HCT116 (cell line): ENCODE data around the gene ABL1. TPM values are rescaled to one million over a fixed set of nuclear protein-coding genes. Genes with fewer than 3 reads are reported as not detected.

Source experiments
- ATAC-seq: fragments of 200-7000 bp; cut with Tn5 transposase; 2 replicates; pipeline ENCODE4 v1.9.1; 2020; ENCODE audit warnings: mild to moderate bottlenecking, moderate library complexity
- BruUV-seq: library from RNA; stranded (reverse); fragments of 400-500 nt; replicated peaks from 2 replicates; lab custom pipeline; 2021; lab: Mats Ljungman, UMichigan
- CTCF ChIA-PET: fragments of 300-600 bp; sonication (Branson Sonifier 250); formaldehyde crosslinking; loops from one replicate; lab custom pipeline; 2021; ENCODE audit warnings: antibody characterized with exemption; lab: Charles Lee
- POLR2A ChIA-PET: fragments of 300-600, 350-600 bp; sonication (Branson Sonifier 250); formaldehyde crosslinking; loops from one replicate; lab custom pipeline; 2021; ENCODE audit warnings: antibody characterized with exemption; lab: Charles Lee
- RAD21 ChIA-PET, 2 experiments: fragments of 300-600 bp; sonication (Branson Sonifier 250); formaldehyde crosslinking; loops; one replicate each; lab custom pipeline; 2023; ENCODE audit warnings: low total read pairs in 2 of 2; ENCODE audit not compliant: uncharacterized antibody in 2 of 2, unreplicated experiment in 2 of 2, low non-redundant PET in 1 of 2; lab: Charles Lee
- DNase-seq: peaks from one replicate; pipeline ENCODE4 v3.0.0-alpha.2; 2010; ENCODE audit warnings: low read depth, low spot score
- H2AFZ ChIP-seq: fragments of 200-600 bp; shearing (Covaris generic), sonication (generic); 2 replicates; pipeline ENCODE4 v1.6.1; 2017; ENCODE audit warnings: low read depth, mixed run types, mixed read lengths, antibody characterized with exemption, low read length; ENCODE audit not compliant: poor library complexity, severe bottlenecking
- H3K27ac ChIP-seq: 2 replicates; pipeline ENCODE4 v1.5.1; 2012; ENCODE audit warnings: low read depth, low read length
- H3K27me3 ChIP-seq: fragments of 200-600 bp; sonication (generic); 2 replicates; pipeline ENCODE4 v1.6.1; 2016; ENCODE audit warnings: mixed run types, low read length, mixed read lengths; ENCODE audit not compliant: insufficient read depth
- H3K36me3 ChIP-seq, 2 experiments: fragments of 200-500 bp in 1 of 2; fragments of 200-600 bp in 1 of 2; sonication (Bioruptor generic) in 1 of 2; sonication (generic) in 1 of 2; 2 replicates each; pipeline versions ENCODE4 v1.5.1 to v1.6.1; 2014 to 2016; ENCODE audit warnings: low read length in 2 of 2, inconsistent platforms in 1 of 2, mixed read lengths in 1 of 2, mixed run types in 1 of 2; ENCODE audit not compliant: insufficient read depth in 2 of 2, control insufficient read depth in 1 of 2
- H3K4me1 ChIP-seq, 2 experiments: fragments of 200-600 bp in 1 of 2; sonication (generic) in 1 of 2; 2 replicates each; pipeline versions ENCODE4 v1.5.1 to v1.6.1; 2012 to 2017; ENCODE audit warnings: low read length in 2 of 2, inconsistent platforms in 1 of 2, mild to moderate bottlenecking in 1 of 2, mixed read lengths in 1 of 2, mixed run types in 1 of 2, moderate library complexity in 1 of 2; ENCODE audit not compliant: insufficient read depth in 2 of 2, control insufficient read depth in 1 of 2
- H3K4me2 ChIP-seq: fragments of 200-600 bp; sonication (generic); 2 replicates; pipeline ENCODE4 v1.6.1; 2017; ENCODE audit warnings: mixed run types, low read length, mixed read lengths
- H3K4me3 ChIP-seq, 2 experiments: fragments of 200-600 bp in 1 of 2; sonication (generic) in 1 of 2; replicated peaks in 1 of 2; 2 replicates each; pipeline ENCODE4 v1.5.1; 2011 to 2016; ENCODE audit warnings: low read length in 2 of 2, control low read depth in 1 of 2, low read depth in 1 of 2, mild to moderate bottlenecking in 1 of 2, mixed read lengths in 1 of 2, mixed run types in 1 of 2
- H3K79me2 ChIP-seq: fragments of 200-600 bp; sonication (generic); 2 replicates; pipeline ENCODE4 v1.6.1; 2017; ENCODE audit warnings: mild to moderate bottlenecking, mixed run types, low read length, moderate library complexity, mixed read lengths; ENCODE audit not compliant: insufficient read depth
- H3K9ac ChIP-seq: fragments of 200-600 bp; sonication (generic); 2 replicates; pipeline ENCODE4 v1.6.1; 2016; ENCODE audit warnings: low read length, mixed read lengths
- H3K9me2 ChIP-seq: fragments of 200-600 bp; sonication (generic), shearing (Covaris generic); 2 replicates; pipeline ENCODE4 v1.6.1; 2017; ENCODE audit warnings: mixed run types, mild to moderate bottlenecking, moderate library complexity; ENCODE audit not compliant: insufficient read depth
- H3K9me3 ChIP-seq, 2 experiments: fragments of 200-500 bp in 1 of 2; fragments of 200-600 bp in 1 of 2; sonication (Bioruptor generic) in 1 of 2; sonication (generic) in 1 of 2; 2 replicates each; pipeline ENCODE4 v1.6.1; 2014 to 2017; ENCODE audit warnings: low read length in 2 of 2, mixed read lengths in 2 of 2, inconsistent platforms in 1 of 2, low read depth in 1 of 2, mild to moderate bottlenecking in 1 of 2, mixed run types in 1 of 2, moderate library complexity in 1 of 2; ENCODE audit not compliant: control insufficient read depth in 1 of 2, insufficient read depth in 1 of 2
- H4K20me1 ChIP-seq: fragments of 200-600 bp; sonication (generic), shearing (Covaris generic); 2 replicates; pipeline ENCODE4 v1.6.1; 2017; ENCODE audit warnings: mixed run types, mild to moderate bottlenecking, moderate library complexity; ENCODE audit not compliant: insufficient read depth
- CEBPB ChIP-seq: IDR thresholded peaks from 2 replicates; pipeline ENCODE4 v1.6.1; 2012; ENCODE audit warnings: low read depth
- CTCF ChIP-seq, 3 experiments: fragments of 200-600 bp in 1 of 3; sonication (generic) in 1 of 3; IDR thresholded peaks in 2 of 3; conservative IDR thresholded peaks in 1 of 3; 2 replicates each; pipeline ENCODE4 v1.5.1; 2012 to 2017; ENCODE audit warnings: low read depth in 2 of 3, low read length in 2 of 3, antibody characterized with exemption in 1 of 3, borderline replicate concordance in 1 of 3, control low read depth in 1 of 3, mild to moderate bottlenecking in 1 of 3, mixed read lengths in 1 of 3, mixed run types in 1 of 3, moderate library complexity in 1 of 3; ENCODE audit not compliant: insufficient read depth in 1 of 3
- EGR1 ChIP-seq: IDR thresholded peaks from 2 replicates; pipeline ENCODE4 v1.6.1; 2012; ENCODE audit warnings: low read depth
- ELF1 ChIP-seq: IDR thresholded peaks from 2 replicates; pipeline ENCODE4 v1.6.1; 2012; ENCODE audit warnings: low read depth, borderline replicate concordance
- EZH2 ChIP-seq: fragments of 200-600 bp; sonication (generic); IDR thresholded peaks from 2 replicates; pipeline ENCODE4 v1.6.1; 2017; ENCODE audit warnings: antibody characterized with exemption, mixed run types
- EZH2phosphoT487 ChIP-seq: fragments of 200-600 bp; IDR thresholded peaks from 2 replicates; pipeline ENCODE4 v1.6.1; 2018; ENCODE audit warnings: antibody characterized with exemption, borderline replicate concordance
- FOSL1 ChIP-seq: IDR thresholded peaks from 2 replicates; pipeline ENCODE4 v1.6.1; 2012; ENCODE audit warnings: low read depth
- JUND ChIP-seq: IDR thresholded peaks from 2 replicates; pipeline ENCODE4 v1.6.1; 2012
- MAX ChIP-seq: IDR thresholded peaks from 2 replicates; pipeline ENCODE4 v1.6.1; 2012
- POLR2A ChIP-seq: IDR thresholded peaks from 2 replicates; pipeline ENCODE4 v1.7.0; 2011; ENCODE audit warnings: borderline replicate concordance; ENCODE audit not compliant: insufficient read depth, insufficient read length; ENCODE audit errors: extremely low read depth
- POLR2AphosphoS5 ChIP-seq: IDR thresholded peaks from 2 replicates; pipeline ENCODE4 v1.6.1; 2011; ENCODE audit warnings: mild to moderate bottlenecking, low read depth, low read length, moderate library complexity
- RAD21 ChIP-seq: IDR thresholded peaks from 2 replicates; pipeline ENCODE4 v1.6.1; 2012; ENCODE audit warnings: low read depth, mild to moderate bottlenecking
- SIN3A ChIP-seq: IDR thresholded peaks from 2 replicates; pipeline ENCODE4 v1.6.1; 2012; ENCODE audit warnings: low read depth
- SP1 ChIP-seq: IDR thresholded peaks from 2 replicates; pipeline ENCODE4 v1.6.1; 2012; ENCODE audit warnings: low read depth
- SRF ChIP-seq: IDR thresholded peaks from 2 replicates; pipeline ENCODE4 v1.6.1; 2012; ENCODE audit warnings: low read depth
- TCF7L2 ChIP-seq: IDR thresholded peaks from 2 replicates; pipeline ENCODE4 v1.7.0; 2011; ENCODE audit warnings: borderline replicate concordance, inconsistent platforms; ENCODE audit not compliant: insufficient read depth, insufficient read length; ENCODE audit errors: extremely low read depth
- ZFX ChIP-seq: fragments of 450-650 bp; IDR thresholded peaks from 2 replicates; pipeline ENCODE4 v1.6.1; 2017
- intact Hi-C: fragments of 100-400 bp; cut with micrococcal nuclease; formaldehyde crosslinking; loops from 2 replicates; pipeline ENCODE4 v1.10.0; 2022
- total RNA-seq: library from RNA; stranded (reverse); gene quantifications from one replicate; pipeline ENCODE4 v1.2.1, GENCODE V29; 2021; ENCODE audit not compliant: unreplicated experiment
- TF ChIP-seq, protein P1 (sequence below): IDR thresholded peaks from 2 replicates; pipeline ENCODE4 v1.6.1; 2012; ENCODE audit warnings: low read depth

The ABL1 gene
- total RNA-seq, 1 experiment from 2014 or later = 54.7 TPM

DNA sequence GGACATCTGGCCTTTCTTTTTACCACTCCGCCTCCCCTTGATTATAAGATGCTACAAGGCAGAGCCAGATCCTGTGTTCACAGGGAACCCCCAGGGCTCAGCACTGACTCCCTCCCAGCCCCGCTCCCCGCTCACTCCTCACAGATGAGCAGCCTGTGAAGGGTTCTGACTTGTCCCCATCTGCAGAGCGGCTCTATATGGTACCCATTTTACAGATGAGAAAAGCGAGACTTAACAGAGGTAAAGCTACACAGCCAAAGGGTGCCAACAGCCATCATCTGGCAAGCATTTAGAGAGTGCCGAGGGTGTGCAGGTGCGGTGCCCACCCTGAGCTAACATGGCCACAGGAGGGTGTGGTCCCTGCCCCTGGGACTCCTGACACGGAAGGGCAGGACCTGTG lies 85.2 kb downstream of the ABL1 start:
- H3K79me2 ChIP-seq = no peaks in the 10 kb centered on the region
- no peaks in the 10 kb centered on the region for H3K9me3 ChIP-seq
- no peak overlapping the region for H2AFZ ChIP-seq
- H3K27me3 ChIP-seq = no peaks in the 10 kb centered on the region
- ChIA-PET POLR2A (no interaction called here), CTCF (no interaction called here), RAD21 (no interaction called here)
- intact Hi-C loops = no loop called here
- no peak for DNase-seq
- TF ChIP-seq TCF7L2 = no peak
- no peak for TF ChIP-seq EZH2
- TF ChIP-seq EZH2phosphoT487 = no peak
- TF ChIP-seq, protein P1, sequence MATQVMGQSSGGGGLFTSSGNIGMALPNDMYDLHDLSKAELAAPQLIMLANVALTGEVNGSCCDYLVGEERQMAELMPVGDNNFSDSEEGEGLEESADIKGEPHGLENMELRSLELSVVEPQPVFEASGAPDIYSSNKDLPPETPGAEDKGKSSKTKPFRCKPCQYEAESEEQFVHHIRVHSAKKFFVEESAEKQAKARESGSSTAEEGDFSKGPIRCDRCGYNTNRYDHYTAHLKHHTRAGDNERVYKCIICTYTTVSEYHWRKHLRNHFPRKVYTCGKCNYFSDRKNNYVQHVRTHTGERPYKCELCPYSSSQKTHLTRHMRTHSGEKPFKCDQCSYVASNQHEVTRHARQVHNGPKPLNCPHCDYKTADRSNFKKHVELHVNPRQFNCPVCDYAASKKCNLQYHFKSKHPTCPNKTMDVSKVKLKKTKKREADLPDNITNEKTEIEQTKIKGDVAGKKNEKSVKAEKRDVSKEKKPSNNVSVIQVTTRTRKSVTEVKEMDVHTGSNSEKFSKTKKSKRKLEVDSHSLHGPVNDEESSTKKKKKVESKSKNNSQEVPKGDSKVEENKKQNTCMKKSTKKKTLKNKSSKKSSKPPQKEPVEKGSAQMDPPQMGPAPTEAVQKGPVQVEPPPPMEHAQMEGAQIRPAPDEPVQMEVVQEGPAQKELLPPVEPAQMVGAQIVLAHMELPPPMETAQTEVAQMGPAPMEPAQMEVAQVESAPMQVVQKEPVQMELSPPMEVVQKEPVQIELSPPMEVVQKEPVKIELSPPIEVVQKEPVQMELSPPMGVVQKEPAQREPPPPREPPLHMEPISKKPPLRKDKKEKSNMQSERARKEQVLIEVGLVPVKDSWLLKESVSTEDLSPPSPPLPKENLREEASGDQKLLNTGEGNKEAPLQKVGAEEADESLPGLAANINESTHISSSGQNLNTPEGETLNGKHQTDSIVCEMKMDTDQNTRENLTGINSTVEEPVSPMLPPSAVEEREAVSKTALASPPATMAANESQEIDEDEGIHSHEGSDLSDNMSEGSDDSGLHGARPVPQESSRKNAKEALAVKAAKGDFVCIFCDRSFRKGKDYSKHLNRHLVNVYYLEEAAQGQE = no peak
- TF ChIP-seq SRF = no peak
- TF ChIP-seq ZFX = no peak
- TF ChIP-seq EGR1 = no peak
- no peak for TF ChIP-seq MAX
- no peak for TF ChIP-seq RAD21
- no peak for TF ChIP-seq CEBPB
- no peak for TF ChIP-seq JUND
- no peak for TF ChIP-seq POLR2A
- TF ChIP-seq CTCF (IDR thresholded peaks at IDR 0.05 in 2 of 3, conservative IDR thresholded peaks at IDR 0.05 in 1 of 3; ENCODE audit: borderline replicate concordance in 1 of 3, insufficient read depth in 1 of 3, low read depth in 2 of 3, low read length in 2 of 3) = no peak
- TF ChIP-seq ELF1 = no peak
- TF ChIP-seq SP1 = no peak
- no peak for TF ChIP-seq FOSL1
- no peak for TF ChIP-seq SIN3A
- no peak for TF ChIP-seq POLR2AphosphoS5
- no TSS peak for BruUV-seq
- no peaks in the 10 kb centered on the region for H3K36me3 ChIP-seq
- no peaks in the 10 kb centered on the region for H3K4me1 ChIP-seq
- H3K27ac ChIP-seq = no peak overlapping the region
- H3K9ac ChIP-seq = no peak overlapping the region
- no peak overlapping the region for H3K4me2 ChIP-seq
- no peaks in the 10 kb centered on the region for H4K20me1 ChIP-seq
- ATAC-seq = no peak
- H3K9me2 ChIP-seq = no peaks in the 10 kb centered on the region
- no peak overlapping the region for H3K4me3 ChIP-seq
